HEK293T (cell line): ENCODE data around the gene GBE1.

Experiments used
- HDGF ChIP-seq: fragments of 450-650 bp; IDR thresholded peaks from 2 replicates; pipeline ENCODE4 v1.6.1; 2017; ENCODE audit warnings: antibody characterized with exemption, borderline replicate concordance
- NFRKB ChIP-seq: fragments of 450-650 bp; IDR thresholded peaks from 2 replicates; pipeline ENCODE4 v1.6.1; 2016; ENCODE audit warnings: mild to moderate bottlenecking, moderate library complexity

DNA sequence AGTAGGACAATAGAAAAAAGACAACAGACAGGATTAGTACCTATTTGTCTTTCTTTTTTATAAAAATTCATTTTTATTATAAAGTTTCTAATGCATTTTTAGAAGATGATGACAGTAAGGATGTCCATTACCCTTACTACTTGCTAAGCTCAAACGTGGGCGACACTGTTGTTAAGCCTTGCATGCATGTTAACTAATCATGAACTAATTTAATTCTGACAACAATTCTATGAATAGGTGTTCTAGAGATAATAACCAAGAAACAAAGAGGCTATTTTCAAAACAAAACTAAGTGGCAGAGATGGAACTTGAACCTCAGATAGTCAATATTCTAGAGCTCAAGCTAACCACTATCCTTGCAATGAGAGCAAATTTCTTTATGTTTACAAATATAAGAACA lies 247.9 kb downstream of the GBE1 start:
- TF ChIP-seq HDGF: no peak
- no peak for TF ChIP-seq NFRKB
